Occipital lobe (tissue), 2 donors: ENCODE data around the gene MTMR4. TPM values are rescaled to one million over a fixed set of nuclear protein-coding genes. Genes with fewer than 3 reads are reported as not detected.
"Not testable (repeated sequence)": the region's sequence is repeated elsewhere in the genome, so short reads cannot be mapped to it uniquely, and the experiment has no call there.

Source experiments
- DNase-seq: peaks from one replicate; lab custom pipeline; 2025; lab: John Stamatoyannopoulos, UW
- total RNA-seq: library from RNA; depleted of rRNA; stranded (reverse); fragments of >200 nt; gene quantifications from one replicate; pipeline ENCODE4 v1.2.3, GENCODE V29; 2014

Gene MTMR4
- total RNA-seq, 1 donor from 2014 or later = 119 TPM

DNA sequence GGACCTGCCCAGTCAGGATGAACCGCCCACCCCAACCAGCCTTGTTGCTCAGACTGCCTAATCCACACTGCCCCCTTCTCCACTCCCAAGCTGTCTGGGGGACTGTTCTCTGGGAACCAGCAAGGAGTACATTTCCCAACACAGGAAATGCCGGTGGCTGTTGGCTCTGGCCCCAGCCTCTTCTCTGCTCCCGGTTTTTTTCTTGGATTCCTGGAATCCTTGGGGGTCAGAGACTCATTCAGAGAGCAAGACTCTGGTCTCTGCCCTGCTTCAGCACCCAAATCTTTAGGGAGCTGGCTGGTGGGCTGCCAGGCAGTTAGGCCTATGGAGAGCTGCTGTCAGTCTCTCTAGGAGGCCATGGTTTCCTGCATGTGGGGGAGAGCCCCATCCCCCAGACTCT lies 10.8 kb upstream of the MTMR4 start:
- no peak for DNase-seq

GRCh38 chr17:58521680-58522079 lies 7.2 kb upstream of the MTMR4 start:
- DNase-seq = no peak

GRCh38 chr17:58520843-58521430 lies 6.5 kb upstream of the MTMR4 start:
- no peak for DNase-seq

GRCh38 chr17:58517928-58518609 lies 3.6 kb upstream of the MTMR4 start:
- peak; percentile 100 for DNase-seq

GRCh38 chr17:58517378-58517927 lies 3.0 kb upstream of the MTMR4 start:
- no peak for DNase-seq

GRCh38 chr17:58516644-58517377 lies 2.4 kb upstream of the MTMR4 start:
- no peak for DNase-seq

GRCh38 chr17:58515286-58515685 lies 848 bp upstream of the MTMR4 start:
- no peak for DNase-seq

GRCh38 chr17:58514770-58515157 lies 326 bp upstream of the MTMR4 start:
- no peak for DNase-seq

DNA sequence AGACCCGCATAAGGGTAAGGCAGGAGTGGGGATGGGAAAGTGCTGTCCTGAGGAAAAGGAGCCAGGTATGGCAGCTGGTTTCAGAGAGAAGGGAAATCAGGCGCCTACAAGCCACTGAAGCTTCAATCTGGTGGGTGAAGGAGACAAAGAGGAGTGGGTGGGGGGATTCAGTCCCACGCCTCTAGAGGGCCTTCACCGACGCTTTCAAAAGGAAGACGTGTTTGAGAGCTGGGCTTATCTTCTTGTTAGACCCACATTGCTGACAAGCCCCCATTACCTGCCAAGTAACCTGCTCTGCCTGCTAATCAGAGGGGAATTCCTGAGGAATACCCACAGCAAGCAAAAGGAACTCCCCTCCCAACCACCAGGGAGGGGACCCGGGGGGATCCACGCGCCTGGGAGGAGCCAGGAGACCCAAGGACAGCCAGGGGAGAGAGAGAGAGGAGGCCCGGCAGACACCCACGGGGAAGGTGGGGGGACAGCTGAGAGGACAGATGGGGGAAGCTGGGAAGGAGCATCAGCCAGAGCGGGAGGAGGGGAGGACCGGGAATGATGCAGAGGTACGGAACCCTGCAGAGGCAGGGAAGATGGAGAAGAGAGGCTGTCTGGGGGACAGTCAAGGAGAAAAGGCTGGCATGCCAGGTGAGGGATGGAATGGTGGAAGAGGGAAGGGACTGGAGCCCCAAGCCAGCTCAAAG lies 1.0 kb downstream of the MTMR4 start:
- peak; percentile 66 for DNase-seq

DNA sequence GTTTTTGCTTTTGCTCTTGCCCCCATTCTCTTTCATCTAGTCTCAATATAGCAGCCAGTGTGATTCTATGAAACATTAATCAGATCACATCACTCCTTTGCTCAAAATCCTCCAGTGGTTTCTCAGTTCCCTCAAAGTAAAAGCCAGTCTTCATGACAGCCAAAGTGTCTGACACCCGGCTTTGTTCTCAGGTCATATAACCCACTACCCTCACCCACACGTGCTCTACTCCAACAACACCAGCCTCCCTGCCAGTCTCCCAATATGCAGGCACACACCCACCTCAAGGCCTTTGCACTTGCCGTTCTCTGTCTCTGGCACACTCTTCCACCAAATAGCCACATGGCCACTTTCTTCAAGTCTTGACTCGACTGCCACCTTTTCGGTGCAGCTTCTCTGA lies 4.4 kb downstream of the MTMR4 start:
- no peak for DNase-seq

- DNase-seq = no peak
Observed at GRCh38 chr17:58508341-58509067, 5.9 kb downstream of the MTMR4 start.

DNA sequence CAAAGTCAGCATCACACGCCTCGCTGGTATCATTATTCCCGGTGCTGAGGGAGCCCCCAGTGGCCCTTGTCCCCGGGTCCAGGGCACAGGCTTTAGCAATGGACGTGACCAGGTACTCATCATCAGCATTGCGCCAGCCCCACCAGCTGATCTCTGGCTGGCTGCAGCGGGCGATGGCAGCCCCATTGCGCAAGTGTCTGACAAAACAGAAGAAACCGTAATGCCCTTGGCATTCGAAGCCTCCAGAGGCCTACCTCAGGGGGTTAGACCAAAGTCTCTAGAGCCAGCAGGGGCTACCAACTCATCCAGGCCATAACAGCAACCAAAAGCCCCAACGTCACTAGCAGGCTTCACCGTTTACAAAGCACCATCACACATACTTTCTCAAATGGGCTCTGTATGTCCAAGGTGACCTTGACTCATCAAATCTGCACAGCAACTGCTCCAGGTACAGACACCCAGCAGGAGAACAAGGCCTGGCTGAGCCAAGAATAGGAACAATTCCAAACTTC lies 7.3 kb downstream of the MTMR4 start:
- no peak for DNase-seq

GRCh38 chr17:58506354-58507080 lies 7.9 kb downstream of the MTMR4 start:
- DNase-seq = no peak

DNA sequence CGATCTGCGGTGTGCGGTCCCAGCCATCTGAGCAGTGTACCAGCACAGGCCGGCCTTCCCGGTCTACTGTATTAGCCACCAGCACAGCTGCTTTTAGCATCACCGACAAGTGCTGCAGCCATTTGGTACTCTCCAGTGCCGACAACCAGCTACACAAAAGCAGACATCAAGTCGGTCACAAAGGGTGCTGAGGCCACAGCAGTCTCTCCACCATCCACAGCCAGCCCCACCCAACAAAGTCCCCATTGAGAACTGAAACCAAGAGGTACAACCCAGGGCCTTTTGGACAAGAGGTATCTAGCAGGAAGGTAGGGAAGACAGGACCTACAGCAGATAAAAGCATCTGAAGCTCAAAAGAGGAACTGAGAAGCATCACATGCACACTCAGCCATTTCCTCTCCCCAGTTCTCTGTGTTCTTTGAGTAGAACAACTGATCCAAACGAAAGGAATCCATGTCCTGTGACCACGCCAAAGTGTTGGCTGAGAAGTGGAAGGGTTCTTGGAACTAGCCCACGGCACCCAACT lies 9.5 kb downstream of the MTMR4 start:
- no peak for DNase-seq

DNA sequence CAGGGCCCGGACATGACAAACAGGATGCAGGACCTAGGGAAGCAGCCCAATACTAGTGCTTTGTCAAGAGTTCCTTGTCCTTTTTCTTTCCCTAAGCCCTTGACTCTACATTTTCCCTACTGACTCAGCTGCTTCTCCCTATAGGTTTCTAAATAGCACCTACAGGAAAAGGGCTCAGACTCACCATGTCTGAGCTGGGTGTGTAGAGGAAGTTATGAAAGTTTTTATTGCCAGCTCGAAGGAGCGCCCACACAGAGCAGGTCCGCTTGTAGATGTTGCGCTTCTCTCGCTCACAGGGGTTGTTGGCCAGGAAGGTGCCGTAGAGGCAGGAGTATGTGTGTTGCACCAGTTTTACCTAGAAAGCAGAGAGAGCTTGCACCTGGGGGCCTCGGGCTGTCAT lies 10.6 kb downstream of the MTMR4 start:
- DNase-seq = no peak

GRCh38 chr17:58503134-58503533 lies 11.3 kb downstream of the MTMR4 start:
- not testable (repeated sequence) for DNase-seq

- no peak for DNase-seq
Observed at GRCh38 chr17:58501451-58501850, 13.0 kb downstream of the MTMR4 start.

DNA sequence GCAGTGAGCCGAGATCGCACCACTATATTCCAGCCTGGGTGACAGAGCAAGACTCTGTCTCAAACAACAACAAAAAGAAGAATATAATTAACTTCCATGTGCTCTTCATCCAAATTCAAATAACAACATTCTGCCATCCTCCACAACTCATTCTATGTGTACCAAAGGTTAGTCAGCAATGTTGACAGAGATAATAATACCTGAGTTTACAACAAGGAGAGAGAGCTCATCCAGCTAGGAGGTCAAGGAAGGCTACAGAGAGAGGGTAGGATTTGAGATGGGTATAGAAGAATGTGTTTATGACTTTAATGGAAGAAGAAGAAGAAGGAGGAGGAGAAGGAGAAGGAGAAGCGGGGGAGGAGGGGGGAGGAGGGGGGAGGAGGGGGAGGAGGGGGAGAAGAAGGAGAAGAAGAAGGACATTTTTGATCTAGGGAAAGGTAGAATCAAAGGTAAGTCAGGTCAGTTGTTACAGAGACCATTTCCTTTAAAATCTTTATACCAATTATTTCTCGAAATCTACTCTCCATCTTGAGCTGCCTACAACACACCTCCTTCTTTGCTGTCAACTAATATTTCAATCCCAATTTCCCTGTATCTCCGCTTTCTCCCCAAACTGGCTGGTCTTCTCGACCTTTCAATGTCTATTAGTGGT lies 16.1 kb downstream of the MTMR4 start:
- DNase-seq = no peak

DNA sequence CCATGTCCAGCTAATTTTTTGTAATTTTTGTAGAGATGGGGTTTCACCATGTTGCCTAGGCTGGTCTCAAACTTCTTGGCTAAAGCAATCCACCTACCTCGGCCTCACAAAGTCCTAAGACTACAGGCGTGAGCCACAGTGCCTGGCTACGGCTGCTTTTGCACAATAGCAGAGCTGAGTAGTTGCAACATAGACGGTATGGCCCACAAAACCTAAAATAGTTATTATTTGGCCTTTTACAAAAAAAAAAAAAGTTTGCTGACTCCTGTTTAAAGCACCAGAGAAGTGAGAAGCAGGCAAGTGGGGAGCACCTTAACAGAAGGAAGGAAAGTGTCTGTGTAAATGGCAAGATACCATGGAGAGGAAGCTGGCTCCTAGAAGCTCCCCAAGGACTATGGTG lies 20.9 kb downstream of the MTMR4 start:
- DNase-seq = no peak
